Cardiac fibroblast (primary cell): ENCODE results near the gene ZC3H18.
A peak's percentile ranks its signal among the peaks of the same experiment; 100 is the strongest.

ENCODE experiments used
- DNase-seq, 2 donors: peaks; one replicate each; pipeline versions ENCODE4 v3.0.0 to v3.0.0-alpha.2; 2010; ENCODE audit warnings: low read depth in 2 of 2
- H3K4me3 ChIP-seq, 2 donors: replicated peaks in 1 of 2; 1 replicate in 1 of 2; 2 replicates in 1 of 2; pipeline ENCODE4 v1.5.1; 2011; ENCODE audit warnings: low read depth in 2 of 2, low read length in 2 of 2, mild to moderate bottlenecking in 2 of 2, moderate library complexity in 1 of 2
- TF ChIP-seq, protein P1 (sequence below): IDR thresholded peaks from one replicate; pipeline ENCODE4 v1.5.1; 2011; ENCODE audit warnings: low read depth, mild to moderate bottlenecking, low read length, inconsistent platforms

The ZC3H18 gene

DNA sequence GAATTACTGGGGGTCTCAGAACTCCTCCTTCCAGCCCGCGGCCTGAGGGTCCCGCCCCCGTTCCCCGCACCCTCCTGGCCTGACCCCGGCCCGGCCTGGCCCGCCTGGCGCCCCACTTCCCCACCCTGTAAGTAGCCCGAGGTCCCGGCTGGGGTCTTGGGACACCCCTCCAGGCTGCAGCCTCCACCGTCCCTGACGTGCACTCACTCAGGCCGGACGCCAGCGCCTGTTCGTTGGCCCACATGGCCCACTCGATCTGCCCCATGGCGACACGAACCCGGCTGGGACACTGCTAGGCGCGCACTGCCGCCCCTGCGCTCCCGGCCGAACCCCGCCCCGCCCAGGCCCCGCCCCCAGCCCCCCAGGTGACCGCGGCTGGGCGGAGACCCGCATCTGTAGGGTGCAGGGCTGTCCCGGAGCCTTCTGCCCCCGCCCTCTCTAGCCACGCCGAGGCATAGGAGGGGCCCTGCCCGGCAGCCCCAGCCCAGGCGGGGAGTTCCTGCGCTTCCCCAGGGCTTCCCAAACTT is 80.6 kb downstream of the ZC3H18 start, which contains the start of gene CYBA:
Gene CYBA, minus strand, starts transcription at position 305 of the 527 bp plus-strand sequence. Its CDS starts 40 bp downstream, at position 265.
- TF ChIP-seq, protein P1, sequence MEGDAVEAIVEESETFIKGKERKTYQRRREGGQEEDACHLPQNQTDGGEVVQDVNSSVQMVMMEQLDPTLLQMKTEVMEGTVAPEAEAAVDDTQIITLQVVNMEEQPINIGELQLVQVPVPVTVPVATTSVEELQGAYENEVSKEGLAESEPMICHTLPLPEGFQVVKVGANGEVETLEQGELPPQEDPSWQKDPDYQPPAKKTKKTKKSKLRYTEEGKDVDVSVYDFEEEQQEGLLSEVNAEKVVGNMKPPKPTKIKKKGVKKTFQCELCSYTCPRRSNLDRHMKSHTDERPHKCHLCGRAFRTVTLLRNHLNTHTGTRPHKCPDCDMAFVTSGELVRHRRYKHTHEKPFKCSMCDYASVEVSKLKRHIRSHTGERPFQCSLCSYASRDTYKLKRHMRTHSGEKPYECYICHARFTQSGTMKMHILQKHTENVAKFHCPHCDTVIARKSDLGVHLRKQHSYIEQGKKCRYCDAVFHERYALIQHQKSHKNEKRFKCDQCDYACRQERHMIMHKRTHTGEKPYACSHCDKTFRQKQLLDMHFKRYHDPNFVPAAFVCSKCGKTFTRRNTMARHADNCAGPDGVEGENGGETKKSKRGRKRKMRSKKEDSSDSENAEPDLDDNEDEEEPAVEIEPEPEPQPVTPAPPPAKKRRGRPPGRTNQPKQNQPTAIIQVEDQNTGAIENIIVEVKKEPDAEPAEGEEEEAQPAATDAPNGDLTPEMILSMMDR: no peak
- DNase-seq: peak; percentile 66 to 71
- peak within 1 kb of the TSS; percentile 76 for H3K4me3 ChIP-seq

DNA sequence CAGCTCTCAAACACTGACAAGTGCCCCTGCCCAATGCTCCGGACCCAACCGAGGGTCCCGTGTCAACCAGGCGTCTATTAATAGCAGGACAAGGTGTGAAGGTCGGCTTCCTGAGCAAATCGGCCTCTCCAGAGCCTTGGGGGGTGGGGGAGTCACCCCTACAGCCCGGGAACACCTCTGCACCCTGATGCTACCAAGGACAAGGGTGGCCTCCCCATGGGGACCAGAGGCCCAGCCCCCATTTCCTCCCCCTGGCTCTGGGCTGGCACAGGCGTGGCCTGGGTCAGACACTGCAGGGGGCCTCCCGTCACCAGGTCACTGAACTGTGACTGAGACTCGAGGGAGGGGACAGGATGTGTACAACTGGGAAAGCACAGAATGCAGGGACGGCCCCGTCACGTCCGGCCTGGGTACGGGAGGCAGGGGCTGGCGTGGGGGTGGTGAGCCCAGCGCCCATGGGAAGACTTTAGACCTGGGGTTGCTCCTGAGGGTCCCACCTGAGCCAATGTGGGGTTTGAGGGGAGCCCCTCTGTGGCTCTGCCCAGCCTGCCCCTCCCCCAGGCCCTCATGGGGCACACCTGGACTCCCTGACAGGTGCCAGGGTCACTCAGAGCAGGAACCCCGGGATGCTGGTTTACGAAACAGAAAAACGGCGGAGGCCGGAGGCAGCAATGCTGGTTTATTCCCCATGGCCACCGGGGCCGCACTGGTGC is 81.2 kb downstream of the ZC3H18 start:
- TF ChIP-seq, protein P1: no peak
- DNase-seq: peak in 1 of 2 donors; percentile 48
- peak overlapping the region; percentile 76 for H3K4me3 ChIP-seq

DNA sequence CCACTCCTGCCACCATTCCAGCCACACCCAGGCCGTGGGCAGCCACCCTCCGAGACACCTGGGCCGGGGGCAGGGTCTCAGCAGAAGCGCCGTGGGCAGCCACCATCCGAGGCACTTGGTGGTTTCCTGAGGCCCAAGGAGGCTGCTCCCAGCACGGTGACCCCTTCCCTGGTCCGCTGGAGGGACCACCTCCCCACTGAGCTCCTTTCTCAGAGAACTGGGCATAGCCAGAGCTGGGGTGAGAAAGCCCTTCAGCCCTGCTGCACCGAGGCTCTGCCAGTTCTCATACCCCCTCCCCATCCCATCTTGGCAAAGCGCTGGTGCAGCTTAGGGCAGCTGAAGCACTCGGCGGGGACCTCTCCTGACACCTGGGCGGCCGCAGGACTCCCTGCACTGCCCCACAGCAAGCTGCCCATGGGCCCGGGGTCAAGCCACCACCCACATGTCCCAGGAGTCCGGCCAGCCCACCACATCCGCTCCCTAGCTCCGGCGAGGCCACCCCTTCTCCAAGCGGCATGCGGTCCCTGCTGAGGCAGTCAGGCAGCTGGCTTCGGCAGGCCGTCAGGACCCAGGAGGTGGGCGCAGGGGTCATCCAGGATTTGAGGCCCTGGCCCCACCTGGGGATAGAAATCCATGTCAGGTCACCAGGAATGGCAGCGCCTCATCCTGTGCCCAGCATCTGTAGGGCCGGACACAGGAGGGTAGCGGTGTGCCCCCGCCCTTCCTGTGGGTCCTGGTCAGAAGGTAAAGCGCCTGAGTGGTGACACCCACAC is 82.0 kb downstream of the ZC3H18 start:
- H3K4me3 ChIP-seq: no peak overlapping the region
- DNase-seq: no peak
- TF ChIP-seq, protein P1: no peak

DNA sequence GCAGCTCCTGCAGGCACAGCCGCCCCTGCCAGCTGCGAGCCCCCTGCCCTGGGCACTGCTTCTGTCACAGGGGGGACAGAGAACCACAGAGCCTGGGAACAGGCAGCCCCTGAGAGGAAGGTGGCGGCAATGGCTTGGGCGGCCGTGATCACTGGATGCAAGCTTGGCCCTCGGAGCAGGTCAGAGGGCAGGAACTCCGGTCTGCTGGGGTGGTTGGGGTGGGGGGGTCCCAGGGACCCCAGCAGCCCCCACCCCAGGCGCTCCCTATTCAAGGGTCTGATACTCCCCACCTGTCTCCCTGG is 82.5 kb downstream of the ZC3H18 start:
- TF ChIP-seq, protein P1: no peak
- no peak for DNase-seq
- no peak overlapping the region for H3K4me3 ChIP-seq

DNA sequence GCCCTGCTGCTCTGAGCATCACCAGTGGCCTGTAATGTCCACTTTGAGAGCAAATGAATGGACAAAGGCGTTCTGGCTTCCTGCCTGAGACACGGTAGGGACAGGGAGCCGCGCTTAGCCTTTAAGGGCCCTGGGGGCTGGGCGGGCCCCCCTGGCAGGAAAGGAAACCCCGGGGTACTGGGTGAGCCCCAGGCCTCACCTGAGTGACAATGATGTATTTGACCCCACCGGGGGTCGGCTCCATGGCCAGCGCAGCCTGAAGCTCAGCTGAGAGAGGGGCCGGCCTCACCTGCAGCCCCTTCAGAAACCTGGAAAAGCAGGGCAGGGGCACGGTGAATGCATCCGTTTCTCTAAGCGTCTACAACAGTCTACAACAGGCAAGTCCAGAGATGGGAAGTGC is 82.9 kb downstream of the ZC3H18 start:
- TF ChIP-seq, protein P1: no peak
- no peak for DNase-seq
- H3K4me3 ChIP-seq: no peak overlapping the region

DNA sequence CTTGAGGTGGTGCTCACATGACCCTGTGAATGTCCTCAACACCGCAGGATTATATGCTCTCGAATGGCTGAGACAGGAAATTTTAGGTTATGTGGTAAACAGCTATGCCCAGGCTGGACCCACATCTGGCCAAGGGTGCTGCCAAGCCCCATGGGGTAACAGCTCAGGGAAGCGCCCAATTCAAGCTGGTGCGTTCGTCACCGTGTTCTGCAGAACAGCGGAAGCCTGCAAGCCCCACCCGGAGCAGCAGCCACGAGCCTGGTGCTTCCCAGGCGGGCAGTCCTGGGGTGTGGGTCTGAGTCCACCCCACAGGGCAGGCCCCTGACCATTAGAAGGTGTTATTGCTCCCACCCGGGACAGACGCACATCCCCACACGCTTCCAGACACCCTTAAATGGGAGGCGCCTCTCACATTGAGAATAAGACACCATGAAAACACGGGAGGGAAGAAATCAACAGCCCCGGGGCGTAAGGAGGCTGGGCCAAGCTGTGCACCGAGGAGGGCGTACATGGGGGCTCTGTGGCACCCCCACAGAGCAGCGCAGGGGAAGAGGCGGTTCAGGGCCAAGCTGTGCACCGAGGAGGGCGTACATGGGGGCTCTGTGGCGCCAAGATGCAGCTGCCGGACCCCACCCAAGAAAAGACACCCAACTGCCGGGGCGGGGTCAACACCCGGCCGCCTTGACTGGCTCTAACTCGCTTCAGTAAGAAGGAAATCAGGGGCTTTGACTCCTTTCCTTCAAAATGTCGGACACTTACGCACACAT is 83.6 kb downstream of the ZC3H18 start:
- no peak overlapping the region for H3K4me3 ChIP-seq
- DNase-seq: no peak
- TF ChIP-seq, protein P1: no peak
